ENCODE data around the gene CARM1.

GRCh38 chr19:10863107-10863717 lies 8.1 kb upstream of the CARM1 start:
- TF ChIP-seq CTCF (conservative IDR thresholded peaks at IDR 0.05; ENCODE audit: low read depth, low read length), result no peak
- TF ChIP-seq EZH2 (IDR thresholded peaks at IDR 0.05; ENCODE audit: low read length, unreplicated experiment), result no peak
- TF ChIP-seq EZH2phosphoT487 (IDR thresholded peaks at IDR 0.05; ENCODE audit: borderline replicate concordance, low read length), result no peak
